Measurements from ENCODE around the gene KHDRBS2.
"Not testable (repeated sequence)": the region's sequence is repeated elsewhere in the genome, so short reads cannot be mapped to it uniquely, and the experiment has no call there.

GRCh38 chr6:61769446-61769845 is 516.6 kb downstream of the KHDRBS2 start:
- TF ChIP-seq, protein P1, sequence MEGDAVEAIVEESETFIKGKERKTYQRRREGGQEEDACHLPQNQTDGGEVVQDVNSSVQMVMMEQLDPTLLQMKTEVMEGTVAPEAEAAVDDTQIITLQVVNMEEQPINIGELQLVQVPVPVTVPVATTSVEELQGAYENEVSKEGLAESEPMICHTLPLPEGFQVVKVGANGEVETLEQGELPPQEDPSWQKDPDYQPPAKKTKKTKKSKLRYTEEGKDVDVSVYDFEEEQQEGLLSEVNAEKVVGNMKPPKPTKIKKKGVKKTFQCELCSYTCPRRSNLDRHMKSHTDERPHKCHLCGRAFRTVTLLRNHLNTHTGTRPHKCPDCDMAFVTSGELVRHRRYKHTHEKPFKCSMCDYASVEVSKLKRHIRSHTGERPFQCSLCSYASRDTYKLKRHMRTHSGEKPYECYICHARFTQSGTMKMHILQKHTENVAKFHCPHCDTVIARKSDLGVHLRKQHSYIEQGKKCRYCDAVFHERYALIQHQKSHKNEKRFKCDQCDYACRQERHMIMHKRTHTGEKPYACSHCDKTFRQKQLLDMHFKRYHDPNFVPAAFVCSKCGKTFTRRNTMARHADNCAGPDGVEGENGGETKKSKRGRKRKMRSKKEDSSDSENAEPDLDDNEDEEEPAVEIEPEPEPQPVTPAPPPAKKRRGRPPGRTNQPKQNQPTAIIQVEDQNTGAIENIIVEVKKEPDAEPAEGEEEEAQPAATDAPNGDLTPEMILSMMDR (optimal IDR thresholded peaks at IDR 0.05 in 1 of 3, IDR thresholded peaks at IDR 0.05 in 1 of 3, conservative IDR thresholded peaks at IDR 0.05 in 1 of 3; ENCODE audit: extremely low read depth in 1 of 3, insufficient read depth in 2 of 3, low read length in 3 of 3): not testable (repeated sequence)
- TF ChIP-seq EZH2 (IDR thresholded peaks at IDR 0.05; ENCODE audit: low read length): not testable (repeated sequence)
